Activated effector memory CD4-positive, alpha-beta T cell treated with Interleukin-2 at 50 U/mL for 16 hours (primary cell): ENCODE results near the gene VARS1.
A peak's percentile ranks its signal among the peaks of the same experiment; 100 is the strongest.

Experiments
- DNase-seq: peaks from one replicate; pipeline ENCODE4 v3.0.0-alpha.2; 2020

The VARS1 gene

GRCh38 chr6:31792090-31792374 lies 3.5 kb downstream of the VARS1 start:
- DNase-seq = no peak

- DNase-seq = no peak
Observed at GRCh38 chr6:31791324-31792089, 4.0 kb downstream of the VARS1 start.

- DNase-seq = no peak
Observed at GRCh38 chr6:31785475-31785874, 10.1 kb downstream of the VARS1 start.

- no peak for DNase-seq
Observed at GRCh38 chr6:31784098-31784925, 11.2 kb downstream of the VARS1 start.

- DNase-seq = no peak
Observed at GRCh38 chr6:31782126-31782855, 13.3 kb downstream of the VARS1 start.

- no peak for DNase-seq
Observed at GRCh38 chr6:31781244-31782125, 14.1 kb downstream of the VARS1 start.

- no peak for DNase-seq
Observed at GRCh38 chr6:31780507-31781243, 14.9 kb downstream of the VARS1 start.

GRCh38 chr6:31779908-31780307 lies 15.6 kb downstream of the VARS1 start:
- DNase-seq = no peak

GRCh38 chr6:31778999-31779885 lies 16.3 kb downstream of the VARS1 start:
- no peak for DNase-seq

- DNase-seq = no peak
Observed at GRCh38 chr6:31778193-31778592, 17.4 kb downstream of the VARS1 start.

GRCh38 chr6:31777667-31778050 lies 17.9 kb downstream of the VARS1 start:
- no peak for DNase-seq

- peak; percentile 44 for DNase-seq
Observed at GRCh38 chr6:31776989-31777666, 18.4 kb downstream of the VARS1 start, which contains the start of gene VWA7. Gene VWA7, minus strand, starts transcription at chr6:31777328. Its CDS starts 549 bp downstream, at chr6:31776779.

- no peak for DNase-seq
Observed at GRCh38 chr6:31776485-31776988, 19.0 kb downstream of the VARS1 start.

GRCh38 chr6:31775633-31776484 lies 19.7 kb downstream of the VARS1 start:
- no peak for DNase-seq

- no peak for DNase-seq
Observed at GRCh38 chr6:31775184-31775583, 20.4 kb downstream of the VARS1 start.

GRCh38 chr6:31771992-31772358 lies 23.6 kb downstream of the VARS1 start:
- no peak for DNase-seq

GRCh38 chr6:31770860-31771259 lies 24.7 kb downstream of the VARS1 start:
- DNase-seq = no peak

- DNase-seq = peak; percentile 67
Observed at GRCh38 chr6:31769684-31770371, 25.7 kb downstream of the VARS1 start.
